K562 (cell line): ENCODE measurements around the gene PSMD11. TPM values are rescaled to one million over a fixed set of nuclear protein-coding genes. Genes with fewer than 3 reads are reported as not detected.

ENCODE experiments used
- ATAC-seq: fragments of 200-7000 bp; cut with Tn5 transposase; 3 replicates; pipeline ENCODE4 v1.9.1; 2020; ENCODE audit warnings: moderate library complexity
- BruUV-seq: library from RNA; stranded (reverse); fragments of 400-500 nt; replicated peaks from 2 replicates; lab custom pipeline; 2021; lab: Mats Ljungman, UMichigan
- CTCF ChIA-PET: fragments of 300-600 bp; formaldehyde crosslinking; extraction: SDS; loops from one replicate; lab custom pipeline; 2021; ENCODE audit warnings: low intra/inter-chr PET ratio; lab: Yijun Ruan, JAX
- POLR2A ChIA-PET: fragments of 300-600, 350-650 bp; sonication (Branson Sonifier 250); formaldehyde crosslinking; extraction: SDS; loops from one replicate; lab custom pipeline; 2021; ENCODE audit warnings: antibody characterized with exemption, inconsistent platforms; lab: Yijun Ruan, JAX
- DNase-seq, 4 experiments: peaks; one replicate each; pipeline versions ENCODE4 v3.0.0 to v3.0.0-alpha.2; 2011 to 2018; ENCODE audit warnings: low spot score in 3 of 4, mixed read lengths in 3 of 4; ENCODE audit errors: extremely low read depth in 1 of 4
- FAIRE-seq: peaks from 2 replicates; lab custom pipeline; 2011; peaks lifted over from hg19 to GRCh38; lab: Jason Lieb, UNC
- H2AFZ ChIP-seq: 2 replicates; pipeline ENCODE4 v1.6.0; 2011; ENCODE audit warnings: low read depth, low read length, control low read depth, inconsistent platforms
- H3K27ac ChIP-seq: fragments of 200-600 bp; 3 replicates; pipeline ENCODE4 v1.8.0; 2011; ENCODE audit warnings: low read depth, mild to moderate bottlenecking, control low read depth, inconsistent platforms, low read length, moderate library complexity, mixed read lengths; ENCODE audit errors: extremely low read depth
- H3K27me3 ChIP-seq, 2 experiments: fragments of 300-600 bp in 1 of 2; 2 replicates in 1 of 2; 3 replicates in 1 of 2; pipeline versions ENCODE4 v1.6.0 to v1.8.0; 2011; ENCODE audit warnings: inconsistent platforms in 2 of 2, low read length in 2 of 2, mild to moderate bottlenecking in 1 of 2, mixed read lengths in 1 of 2, moderate library complexity in 1 of 2; ENCODE audit not compliant: control insufficient read depth in 2 of 2, insufficient read depth in 2 of 2
- H3K36me3 ChIP-seq: fragments of 300-600 bp; 3 replicates; pipeline ENCODE4 v1.8.0; 2011; ENCODE audit warnings: mild to moderate bottlenecking, low read length, inconsistent platforms; ENCODE audit not compliant: control insufficient read depth, insufficient read depth
- H3K4me1 ChIP-seq, 2 experiments: fragments of 200-600 bp in 1 of 2; replicated peaks in 1 of 2; 2 replicates in 1 of 2; 3 replicates in 1 of 2; pipeline versions ENCODE4 v1.5.1 to v1.8.0; 2011; ENCODE audit warnings: inconsistent platforms in 2 of 2, low read length in 2 of 2, mild to moderate bottlenecking in 1 of 2, mixed read lengths in 1 of 2, moderate library complexity in 1 of 2; ENCODE audit not compliant: control insufficient read depth in 2 of 2, insufficient read depth in 2 of 2
- H3K4me2 ChIP-seq: 2 replicates; pipeline ENCODE4 v1.6.1; 2011; ENCODE audit warnings: low read length, control low read depth, inconsistent platforms, mixed read lengths; ENCODE audit not compliant: insufficient read depth
- H3K4me3 ChIP-seq: fragments of 200-600 bp; sonication (generic), shearing (Covaris generic); 2 replicates; pipeline ENCODE4 v1.5.1; 2016; ENCODE audit warnings: control low read depth, inconsistent platforms
- H3K79me2 ChIP-seq: fragments of 200-600 bp; 3 replicates; pipeline ENCODE4 v1.8.0; 2011; ENCODE audit warnings: low read length, inconsistent platforms; ENCODE audit not compliant: control insufficient read depth, insufficient read depth
- H3K9ac ChIP-seq, 2 experiments: 2 replicates each; pipeline versions ENCODE4 v1.6.0 to v1.6.1; 2011; ENCODE audit warnings: low read depth in 2 of 2, low read length in 2 of 2, control low read depth in 1 of 2, inconsistent platforms in 1 of 2, mild to moderate bottlenecking in 1 of 2, mixed read lengths in 1 of 2; ENCODE audit not compliant: insufficient read depth in 1 of 2
- H3K9me1 ChIP-seq: one replicate; pipeline ENCODE4 v1.6.0; 2011; ENCODE audit warnings: inconsistent platforms, mild to moderate bottlenecking, low read length, moderate library complexity; ENCODE audit not compliant: control insufficient read depth, insufficient read depth
- H3K9me3 ChIP-seq: replicated peaks from 2 replicates; pipeline ENCODE4 v1.5.1; 2011; ENCODE audit warnings: low read depth, low read length, inconsistent platforms; ENCODE audit not compliant: control insufficient read depth, insufficient read depth
- H4K20me1 ChIP-seq: replicated peaks from 2 replicates; pipeline ENCODE4 v1.6.1; 2011; ENCODE audit warnings: low read length, inconsistent platforms, mixed read lengths; ENCODE audit not compliant: control insufficient read depth, insufficient read depth
- BRCA1 ChIP-seq, 2 experiments: fragments of 450-650 bp in 1 of 2; sonication (generic) in 1 of 2; formaldehyde crosslinking in 1 of 2; IDR thresholded peaks; 2 replicates each; pipeline versions ENCODE4 v1.5.0 to v1.6.1; 2017 to 2020; ENCODE audit warnings: mild to moderate bottlenecking in 1 of 2, missing genetic modification reagents in 1 of 2
- ETV5 ChIP-seq: sonication (generic); formaldehyde crosslinking; IDR thresholded peaks from 2 replicates; pipeline ENCODE4 v1.4.0; 2020; ENCODE audit warnings: low read depth, mild to moderate bottlenecking, missing genetic modification reagents
- ZBTB11 ChIP-seq, 3 experiments: fragments of 200-800 bp in 1 of 3; fragments of 250-450 bp in 1 of 3; fragments of 450-650 bp in 1 of 3; sonication (Bioruptor Pico) in 1 of 3; sonication (Bioruptor generic) in 1 of 3; formaldehyde crosslinking in 1 of 3; IDR thresholded peaks; 2 replicates each; pipeline versions ENCODE4 v1.6.1 to v1.8.0; 2016 to 2022; ENCODE audit warnings: mild to moderate bottlenecking in 2 of 3, missing genetic modification characterization in 2 of 3, missing compliant biosample characterization in 1 of 3, moderate library complexity in 1 of 3
- ZNF121 ChIP-seq: sonication (generic); formaldehyde crosslinking; conservative IDR thresholded peaks from 2 replicates; pipeline ENCODE4 v1.8.0; 2022; ENCODE audit warnings: missing genetic modification reagents
- ZNF407 ChIP-seq: fragments of 450-650 bp; IDR thresholded peaks from 2 replicates; pipeline ENCODE4 v1.6.1; 2016; ENCODE audit warnings: low read depth
- ZNF41 ChIP-seq: fragments of 250-450 bp; sonication (Bioruptor Pico); conservative IDR thresholded peaks from 2 replicates; pipeline ENCODE4 v1.4.0; 2020; ENCODE audit warnings: mild to moderate bottlenecking
- WGBS: fragments of 100-300 bp; shearing (Covaris generic); methylation state at CpG from one replicate; pipeline ENCODE4 v1.1.6; 2016; ENCODE audit warnings: low coverage, mixed read lengths; ENCODE audit not compliant: insufficient coverage; ENCODE audit errors: missing lambda C conversion rate; 5-methylcytosine and 5-hydroxymethylcytosine counted together
- in situ Hi-C: fragments of 300-500 bp; cut with MboI; formaldehyde crosslinking; loops from 4 replicates; pipeline ENCODE4 v1.15.0; 2018; ENCODE audit warnings: inconsistent platforms, mixed read lengths
- intact Hi-C: fragments of 100-400 bp; cut with micrococcal nuclease; formaldehyde crosslinking; loops from 2 replicates; pipeline ENCODE4 v1.14.2; 2022
- polyA plus RNA-seq, 8 experiments: library from polyadenylated mRNA; depleted of rRNA in 4 of 8; stranded (reverse) in 5 of 8; unstranded in 3 of 8; fragments of >200 nt; fragmentation: Nextera tagmentation in 2 of 8; fragmentation: Illumina TruSeq in 1 of 8; extraction: Ambion mirVana in 2 of 8; extraction: Trizol in 1 of 8; gene quantifications; 2 replicates each; pipeline versions ENCODE4 v1.2.1 to v1.2.3, GENCODE V29; 2011 to 2014; ENCODE audit warnings: inconsistent platforms in 1 of 8, missing spikeins in 1 of 8
- total RNA-seq, 7 experiments: library from RNA; depleted of rRNA in 6 of 7; stranded (reverse); fragments of >200 nt in 6 of 7; fragmentation: Illumina TruSeq in 2 of 7; extraction: Trizol in 2 of 7; gene quantifications; 2 replicates each; pipeline versions ENCODE4 v1.2.1 to v1.2.3, GENCODE V29; 2011 to 2021; ENCODE audit warnings: low replicate concordance in 1 of 7

The PSMD11 gene
- total and polyA plus RNA-seq, 9 of the 15 experiments (the other 6 are each of a cell fraction or from before 2014, with no cell fraction given): 104 to 378 (median 158) TPM

GRCh38 chr17:32458371-32458770 lies 14.1 kb downstream of the PSMD11 start (continued):
- no peak for TF ChIP-seq ZNF407

- Histone ChIP-seq H3K27me3 (no peaks in the 10 kb centered on the region), H4K20me1 (peaks cover 6% of the 10 kb centered on the region; the same call in 1 of the 2 replicates), H3K79me2 (peaks cover 58% of the 10 kb centered on the region), H3K36me3 (peaks cover 87% of the 10 kb centered on the region), H3K9me3 (no peaks in the 10 kb centered on the region), H3K4me1 (peaks cover 0 to 2% of the 10 kb centered on the region in 2 experiments; a peak in 1 of 5 replicates), H3K27ac (no peak overlapping the region), H3K9ac (no peak overlapping the region), H3K4me3 (no peak overlapping the region), H2AFZ (no peak overlapping the region), H3K9me1 (no peaks in the 10 kb centered on the region), H3K4me2 (no peak overlapping the region)
- CTCF ChIA-PET: no interaction called here
- no peak for TF ChIP-seq BRCA1 (IDR thresholded peaks at IDR 0.05)
- TF ChIP-seq BRCA1 (CRISPR knock-in tag; IDR thresholded peaks at IDR 0.05): no peak
- peak; percentile 53; the same call in 1 of the 2 replicates for TF ChIP-seq ZNF121 (CRISPR knock-in tag)
- TF ChIP-seq ZBTB11 (CRISPR knock-in tag; IDR thresholded peaks at IDR 0.05): no peak
- no peak for TF ChIP-seq ETV5
- TF ChIP-seq ZNF41: no peak
- DNase-seq (no peak), FAIRE-seq (no peak), ATAC-seq (no peak)
- 90% methylated on average over 4 of the region's 4 CpGs for WGBS
- intact Hi-C loops: no loop called here
- BruUV-seq: no TSS peak
- in situ Hi-C loops: no loop called here
- POLR2A ChIA-PET: no interaction called here
Observed at GRCh38 chr17:32460054-32460453, 15.7 kb downstream of the PSMD11 start.
